ENCODE measurements around the gene RAPGEF6. TPM values are rescaled to one million over a fixed set of nuclear protein-coding genes. Genes with fewer than 3 reads are reported as not detected.
"Not testable (repeated sequence)": the region's sequence is repeated elsewhere in the genome, so short reads cannot be mapped to it uniquely, and the experiment has no call there.

RAPGEF6 gene
- total RNA-seq, 2 experiments from 2014 or later, result 26.7 to 31.3 TPM

DNA sequence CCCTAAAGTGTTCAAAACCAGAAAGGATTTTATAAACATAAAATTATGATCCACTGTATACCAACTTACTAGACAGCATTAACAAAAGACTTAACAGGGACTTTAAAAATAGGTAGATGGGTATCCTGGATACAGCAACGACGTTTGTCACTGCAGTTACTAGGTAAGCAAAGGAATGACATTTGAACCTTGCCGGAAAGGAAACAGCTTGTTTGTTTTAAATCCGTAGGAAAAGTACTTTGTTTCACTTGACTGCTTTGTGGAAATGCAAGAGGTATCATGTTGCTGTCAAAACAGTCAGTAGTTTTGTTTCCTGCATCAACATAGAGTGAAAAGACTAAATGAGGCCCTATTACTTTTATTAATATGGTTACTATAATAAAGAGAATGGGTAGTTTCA is 248.2 kb downstream of the RAPGEF6 start:
- H3K4me3 Mint-ChIP-seq, result no peak overlapping the region
- peak overlapping the region; percentile 70 for H3K27ac Mint-ChIP-seq
- H3K4me1 Mint-ChIP-seq (ENCODE audit: low read depth), result peaks cover 92% of the 10 kb centered on the region
- no peaks in the 10 kb centered on the region for H3K27me3 Mint-ChIP-seq
- POLR2A ChIA-PET, result interaction anchor here (0.6 to 1.4 kb wide), 2 partner anchors 8 to 159 kb away, joined by 3 to 4 read pairs; no protein-coding TSS in a partner anchor
- H3K9me3 Mint-ChIP-seq, result no peaks in the 10 kb centered on the region
- peaks cover 36% of the 10 kb centered on the region for H3K36me3 Mint-ChIP-seq
- DNase-seq, result no peak
- CTCF ChIA-PET, result interaction anchor here (0.6 to 1.3 kb wide), 5 partner anchors 9 to 197 kb away, joined by 3 to 4 read pairs (median 3); no protein-coding TSS in a partner anchor
- intact Hi-C loops (cut with micrococcal nuclease), result no loop called here

DNA sequence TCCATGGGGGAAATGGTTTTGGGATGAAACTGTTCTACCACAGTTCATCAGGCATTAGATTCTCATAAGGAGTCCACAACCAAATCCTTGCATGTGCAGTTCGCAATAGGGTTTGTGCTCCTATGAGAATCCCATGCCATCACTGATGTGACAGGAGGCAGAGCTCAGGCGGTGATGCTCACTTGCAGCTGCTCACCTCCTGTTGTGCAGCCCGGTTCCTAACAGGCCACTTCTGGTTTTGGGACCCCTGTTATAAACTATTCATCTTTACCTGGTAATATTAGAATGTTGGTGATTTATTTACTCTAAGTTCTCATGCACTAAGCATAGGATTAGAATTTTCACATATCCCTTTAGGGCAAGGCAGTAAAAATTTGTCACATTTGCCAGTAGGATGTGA is 248.9 kb downstream of the RAPGEF6 start:
- Mint-ChIP-seq H3K4me1 (ENCODE audit: low read depth) (peaks cover 95% of the 10 kb centered on the region), H3K27ac (peak overlapping the region; percentile 70), H3K9me3 (no peaks in the 10 kb centered on the region), H3K4me3 (no peak overlapping the region), H3K36me3 (peaks cover 33% of the 10 kb centered on the region), H3K27me3 (no peaks in the 10 kb centered on the region)
- DNase-seq, result no peak
- ChIA-PET POLR2A (interaction anchor here (0.6 to 1.4 kb wide), 2 partner anchors 9 to 158 kb away, joined by 3 to 4 read pairs; no protein-coding TSS in a partner anchor), CTCF (interaction anchor here (0.6 to 1.3 kb wide), 4 partner anchors 8 to 132 kb away, joined by 3 to 4 read pairs (median 3); no protein-coding TSS in a partner anchor)
- intact Hi-C loops (cut with micrococcal nuclease), result no loop called here

DNA sequence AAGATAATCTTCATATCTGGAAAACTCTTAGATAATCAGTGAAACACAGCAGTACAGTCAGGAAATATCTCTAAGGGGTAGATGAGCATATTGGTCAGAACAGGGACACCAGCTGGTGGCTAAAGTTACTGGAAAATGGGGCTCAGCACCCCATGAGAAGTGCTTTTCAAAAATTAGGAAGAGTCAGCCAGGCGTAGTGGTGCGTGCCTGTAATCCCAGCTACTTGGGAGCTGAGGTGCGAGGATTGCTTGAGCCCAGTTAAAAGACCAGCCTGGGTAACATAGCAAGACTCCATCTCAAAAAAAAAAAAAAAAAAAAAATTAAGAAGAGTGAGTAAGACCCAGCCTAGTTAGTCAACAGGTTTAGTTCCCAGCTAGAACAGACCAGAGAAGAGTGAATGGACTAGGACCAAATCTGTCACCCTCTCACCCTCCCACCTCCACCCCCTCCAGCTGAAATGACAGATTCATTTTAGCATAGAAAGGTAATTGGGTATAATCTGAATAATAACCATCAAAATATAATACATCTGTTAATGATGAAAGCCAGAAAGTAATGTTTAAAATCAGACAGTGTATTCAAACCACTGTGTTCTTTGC is 250.3 kb downstream of the RAPGEF6 start:
- intact Hi-C loops (cut with micrococcal nuclease), result loop anchor here (1.0 to 5.0 kb wide), 4 partner anchors 33 to 253 kb away; partner anchors contain the start of gene RAPGEF6
- ChIA-PET CTCF (interaction anchor here (1.1 to 1.8 kb wide), 5 partner anchors 11 to 513 kb away, joined by 3 to 5 read pairs (median 4); partner anchors contain the start of gene HINT1), POLR2A (interaction anchor here (1.2 to 4.7 kb wide), 5 partner anchors 9 to 130 kb away, joined by 3 to 65 read pairs (median 4); partner anchors contain the start of gene CDC42SE2)
- H3K27ac Mint-ChIP-seq, result peak overlapping the region; percentile 94
- H3K27me3 Mint-ChIP-seq, result no peaks in the 10 kb centered on the region
- DNase-seq, result peak; percentile 80
- no peaks in the 10 kb centered on the region for H3K9me3 Mint-ChIP-seq
- H3K4me1 Mint-ChIP-seq (ENCODE audit: low read depth), result peaks cover 94% of the 10 kb centered on the region
- H3K4me3 Mint-ChIP-seq, result no peak overlapping the region
- H3K36me3 Mint-ChIP-seq, result peaks cover 28% of the 10 kb centered on the region

DNA sequence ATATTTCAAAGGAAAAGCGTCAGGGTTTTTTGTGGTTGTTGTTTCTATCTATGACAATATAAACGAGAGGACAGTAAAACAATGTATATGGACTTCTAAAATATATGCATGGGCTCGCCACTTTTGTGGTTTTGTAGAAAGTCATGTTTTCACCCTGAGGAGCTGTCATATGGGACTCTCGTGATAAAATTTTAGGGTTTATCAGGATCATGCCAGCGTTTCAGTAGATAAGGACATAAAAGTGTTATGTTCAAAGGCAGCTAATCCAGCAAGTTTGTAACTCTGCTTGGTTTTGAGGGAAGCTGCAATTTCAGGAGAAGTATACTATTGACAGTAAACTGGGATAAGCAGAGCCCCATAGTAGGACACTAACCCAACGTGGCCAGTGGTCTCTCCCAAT is 250.9 kb downstream of the RAPGEF6 start:
- no peak overlapping the region for H3K4me3 Mint-ChIP-seq
- H3K27me3 Mint-ChIP-seq, result no peaks in the 10 kb centered on the region
- H3K9me3 Mint-ChIP-seq, result no peaks in the 10 kb centered on the region
- intact Hi-C loops (cut with micrococcal nuclease), result loop anchor here (1.0 to 5.0 kb wide), 4 partner anchors 33 to 253 kb away; partner anchors contain the start of gene RAPGEF6
- peaks cover 26% of the 10 kb centered on the region for H3K36me3 Mint-ChIP-seq
- no peak for DNase-seq
- CTCF ChIA-PET, result interaction anchor here (0.7 to 2.7 kb wide), 8 partner anchors 11 to 512 kb away, joined by 3 to 16 read pairs (median 4); partner anchors contain the start of gene HINT1
- POLR2A ChIA-PET, result interaction anchor here (0.9 to 4.7 kb wide), 7 partner anchors 11 to 130 kb away, joined by 3 to 65 read pairs (median 4); partner anchors contain the start of gene CDC42SE2
- H3K4me1 Mint-ChIP-seq (ENCODE audit: low read depth), result peaks cover 92% of the 10 kb centered on the region
- H3K27ac Mint-ChIP-seq, result peak overlapping the region; percentile 94

DNA sequence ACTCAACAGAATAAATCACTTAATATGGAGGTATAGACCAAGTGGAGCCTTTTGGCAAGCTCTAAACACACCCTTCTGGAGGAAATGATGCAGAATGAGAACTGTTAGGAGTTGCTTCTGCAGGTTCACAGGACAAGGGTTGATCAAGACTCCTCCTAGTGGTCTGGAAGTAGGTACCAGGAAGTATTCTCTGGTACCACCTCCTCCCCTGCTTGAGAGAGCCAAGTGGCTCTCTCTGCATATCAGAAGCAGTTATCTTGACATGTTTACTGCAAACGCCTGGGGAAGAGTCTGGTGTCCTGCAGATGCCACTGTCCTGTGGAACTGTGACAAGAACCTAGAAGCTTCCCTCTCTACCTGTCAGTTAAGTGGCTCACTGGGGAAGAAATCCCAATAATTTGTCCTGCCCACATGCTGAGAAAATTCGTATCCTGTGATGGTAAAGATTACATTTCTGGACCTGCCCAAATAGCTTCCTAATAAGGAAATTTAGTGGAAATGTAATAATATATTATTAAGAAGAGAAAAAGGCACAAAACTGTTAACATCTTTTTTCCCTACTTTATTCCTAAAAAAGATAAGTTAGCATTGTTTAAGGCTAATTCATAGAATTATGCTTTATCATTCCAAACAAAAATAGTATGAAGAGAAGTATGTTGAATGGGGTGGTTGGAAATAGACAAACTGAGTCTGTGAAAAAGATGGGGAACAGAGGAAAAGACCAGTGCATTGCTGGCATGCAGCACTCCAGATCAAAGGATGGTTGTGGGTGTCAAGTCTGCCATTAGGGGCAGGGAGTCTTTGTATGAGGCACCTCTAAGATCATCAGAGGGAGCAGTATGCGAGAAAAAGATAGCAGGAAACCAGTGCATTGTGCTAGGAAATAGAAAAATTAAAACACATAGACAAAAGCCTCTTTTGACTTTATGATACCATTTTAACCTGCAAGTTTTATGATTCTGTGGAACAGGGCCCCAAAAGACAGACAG is 252.3 kb downstream of the RAPGEF6 start:
- H3K27ac Mint-ChIP-seq, result peak overlapping the region; percentile 94
- intact Hi-C loops (cut with micrococcal nuclease), result loop anchor here (1.0 to 5.0 kb wide), 8 partner anchors 12 to 255 kb away; partner anchors contain the start of genes LYRM7 and RAPGEF6
- H3K4me3 Mint-ChIP-seq, result peak overlapping the region; percentile 39
- H3K9me3 Mint-ChIP-seq, result no peaks in the 10 kb centered on the region
- no peaks in the 10 kb centered on the region for H3K27me3 Mint-ChIP-seq
- peaks cover 24% of the 10 kb centered on the region for H3K36me3 Mint-ChIP-seq
- peaks cover 91% of the 10 kb centered on the region for H3K4me1 Mint-ChIP-seq (ENCODE audit: low read depth)
- ChIA-PET CTCF (interaction anchor here (0.6 to 2.7 kb wide), 34 partner anchors 10 to 511 kb away, joined by 3 to 43 read pairs (median 5); partner anchors contain the start of genes CDC42SE2 and HINT1), POLR2A (interaction anchor here (0.5 to 4.7 kb wide), 16 partner anchors 9 to 217 kb away, joined by 3 to 65 read pairs (median 4); partner anchors contain the start of gene CDC42SE2)
- peak; percentile 58 for DNase-seq

DNA sequence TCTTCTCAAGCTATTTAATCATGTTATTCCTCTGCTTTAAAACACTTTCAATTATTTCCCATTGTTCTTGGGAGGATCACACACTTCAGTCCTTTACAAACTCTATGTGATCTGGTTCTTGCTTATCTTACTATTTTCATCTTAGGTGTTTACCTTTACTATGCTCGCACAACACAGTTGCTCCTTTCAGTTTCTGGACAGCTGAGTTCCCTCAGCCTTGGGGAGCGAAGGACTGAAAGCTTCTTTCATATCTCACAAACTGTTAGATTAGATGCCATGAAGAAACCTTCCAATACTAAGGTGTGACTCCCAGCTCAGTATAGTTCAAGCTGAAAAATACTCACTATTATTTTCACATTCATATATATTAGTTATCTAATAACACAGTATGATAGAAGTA is 253.3 kb downstream of the RAPGEF6 start:
- intact Hi-C loops (cut with micrococcal nuclease), result loop anchor here (1.0 to 5.0 kb wide), 7 partner anchors 14 to 256 kb away; partner anchors contain the start of genes LYRM7 and RAPGEF6
- H3K36me3 Mint-ChIP-seq, result peaks cover 23% of the 10 kb centered on the region
- peak overlapping the region; percentile 33 for H3K4me3 Mint-ChIP-seq
- H3K27ac Mint-ChIP-seq, result peak overlapping the region; percentile 94
- POLR2A ChIA-PET, result interaction anchor here (0.6 to 4.7 kb wide), 15 partner anchors 9 to 216 kb away, joined by 3 to 65 read pairs (median 4); partner anchors contain the start of gene CDC42SE2
- peaks cover 90% of the 10 kb centered on the region for H3K4me1 Mint-ChIP-seq (ENCODE audit: low read depth)
- DNase-seq, result no peak
- H3K9me3 Mint-ChIP-seq, result no peaks in the 10 kb centered on the region
- no peaks in the 10 kb centered on the region for H3K27me3 Mint-ChIP-seq
- CTCF ChIA-PET, result interaction anchor here (0.6 to 2.7 kb wide), 29 partner anchors 9 to 510 kb away, joined by 3 to 43 read pairs (median 5); partner anchors contain the start of genes CDC42SE2 and HINT1

DNA sequence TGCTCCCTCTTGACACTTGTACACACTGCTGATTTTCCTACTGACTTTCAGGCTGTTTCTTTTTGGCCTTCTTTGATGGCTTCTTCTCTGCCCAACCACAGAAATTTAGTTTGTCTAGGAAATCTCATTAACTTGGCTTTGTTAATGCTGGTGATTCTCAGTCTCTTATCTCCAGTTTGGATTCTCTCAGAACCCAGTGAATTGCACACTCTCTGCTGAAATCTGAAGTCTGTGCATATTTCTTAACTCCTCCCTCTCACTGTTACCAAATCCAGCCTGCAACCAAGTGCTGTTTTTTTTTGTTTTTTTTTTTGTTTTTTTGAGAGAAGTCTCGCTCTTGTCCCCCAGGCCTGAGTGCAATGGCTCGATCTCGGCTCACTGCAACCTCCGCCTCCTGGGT is 254.0 kb downstream of the RAPGEF6 start:
- POLR2A ChIA-PET, result interaction anchor here (0.6 to 4.7 kb wide), 5 partner anchors 8 to 116 kb away, joined by 3 to 65 read pairs (median 6); partner anchors contain the start of gene CDC42SE2
- H3K36me3 Mint-ChIP-seq, result peaks cover 23% of the 10 kb centered on the region
- H3K4me1 Mint-ChIP-seq (ENCODE audit: low read depth), result peaks cover 90% of the 10 kb centered on the region
- H3K27me3 Mint-ChIP-seq, result no peaks in the 10 kb centered on the region
- CTCF ChIA-PET, result interaction anchor here (1.3 to 2.5 kb wide), 8 partner anchors 22 to 216 kb away, joined by 4 to 43 read pairs (median 8); partner anchors contain the start of genes CDC42SE2 and HINT1
- DNase-seq, result no peak
- H3K9me3 Mint-ChIP-seq, result no peaks in the 10 kb centered on the region
- H3K27ac Mint-ChIP-seq, result peak overlapping the region; percentile 94
- intact Hi-C loops (cut with micrococcal nuclease), result loop anchor here (5.0 kb wide), 3 partner anchors 36 to 256 kb away; partner anchors contain the start of gene RAPGEF6
- peak overlapping the region; percentile 33 for H3K4me3 Mint-ChIP-seq

DNA sequence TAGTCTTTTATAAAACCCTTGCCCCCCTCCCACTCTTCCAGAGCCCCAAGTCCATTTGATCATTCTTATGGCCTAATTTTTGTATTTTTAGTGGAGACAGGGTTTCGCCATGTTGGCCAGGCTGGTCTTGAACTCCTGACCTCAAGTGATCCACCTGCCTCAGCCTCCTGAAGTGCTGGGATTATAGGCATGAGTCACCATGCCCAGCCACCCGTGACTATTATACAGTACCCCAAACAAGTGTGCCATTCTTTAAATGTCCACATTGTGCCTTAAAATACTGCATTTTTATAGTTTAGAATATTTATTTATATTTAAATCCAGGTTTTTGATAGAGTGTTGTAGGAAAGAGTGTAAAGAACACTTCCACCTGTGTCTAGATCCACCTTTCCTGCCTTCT is 254.8 kb downstream of the RAPGEF6 start:
- CTCF ChIA-PET, H3K27me3 Mint-ChIP-seq, H3K9me3 Mint-ChIP-seq, DNase-seq: not testable (repeated sequence)
- H3K27ac Mint-ChIP-seq, result peak overlapping the region; percentile 94
- POLR2A ChIA-PET, result interaction anchor here (1.2 to 3.4 kb wide), 5 partner anchors 9 to 125 kb away, joined by 3 to 27 read pairs (median 9); partner anchors contain the start of gene CDC42SE2
- H3K4me3 Mint-ChIP-seq, result peak overlapping the region; percentile 51
- H3K36me3 Mint-ChIP-seq, result peaks cover 20% of the 10 kb centered on the region
- H3K4me1 Mint-ChIP-seq (ENCODE audit: low read depth), result peaks cover 91% of the 10 kb centered on the region
- intact Hi-C loops (cut with micrococcal nuclease), result loop anchor here (5.0 kb wide), 3 partner anchors 37 to 257 kb away; partner anchors contain the start of gene RAPGEF6

DNA sequence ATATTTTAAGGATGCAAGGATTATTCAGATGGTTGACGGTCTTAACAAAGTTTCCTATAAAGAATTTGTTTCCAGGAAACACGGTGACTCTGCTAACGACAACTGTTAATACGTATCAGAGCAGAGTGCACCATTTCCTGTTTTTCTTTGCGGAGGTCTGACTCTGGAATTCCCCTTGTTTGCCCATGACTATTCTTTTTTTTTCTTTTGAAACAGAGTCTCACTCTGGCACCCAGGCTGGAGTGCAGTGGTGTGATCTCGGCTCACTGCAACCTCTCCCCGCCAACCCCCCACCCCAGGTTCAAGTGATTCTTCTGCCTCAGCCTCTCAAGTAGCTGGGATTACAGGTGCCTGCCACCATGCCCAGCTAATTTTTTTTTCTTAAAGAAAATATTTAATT is 255.3 kb downstream of the RAPGEF6 start:
- intact Hi-C loops (cut with micrococcal nuclease), result loop anchor here (1.0 to 5.0 kb wide), 12 partner anchors 10 to 258 kb away; partner anchors contain the start of gene RAPGEF6
- ChIA-PET CTCF (interaction anchor here (1.8 to 1.9 kb wide), 2 partner anchors 10 to 115 kb away, joined by 6 to 7 read pairs; no protein-coding TSS in a partner anchor), POLR2A (interaction anchor here (1.2 to 3.4 kb wide), 7 partner anchors 10 to 125 kb away, joined by 3 to 27 read pairs (median 8); partner anchors contain the start of gene CDC42SE2)
- peaks cover 91% of the 10 kb centered on the region for H3K4me1 Mint-ChIP-seq (ENCODE audit: low read depth)
- H3K27me3 Mint-ChIP-seq, result no peaks in the 10 kb centered on the region
- no peaks in the 10 kb centered on the region for H3K9me3 Mint-ChIP-seq
- peak overlapping the region; percentile 94 for H3K27ac Mint-ChIP-seq
- peak overlapping the region; percentile 46 for H3K4me3 Mint-ChIP-seq
- H3K36me3 Mint-ChIP-seq, result peaks cover 19% of the 10 kb centered on the region
- peak; percentile 80 for DNase-seq

DNA sequence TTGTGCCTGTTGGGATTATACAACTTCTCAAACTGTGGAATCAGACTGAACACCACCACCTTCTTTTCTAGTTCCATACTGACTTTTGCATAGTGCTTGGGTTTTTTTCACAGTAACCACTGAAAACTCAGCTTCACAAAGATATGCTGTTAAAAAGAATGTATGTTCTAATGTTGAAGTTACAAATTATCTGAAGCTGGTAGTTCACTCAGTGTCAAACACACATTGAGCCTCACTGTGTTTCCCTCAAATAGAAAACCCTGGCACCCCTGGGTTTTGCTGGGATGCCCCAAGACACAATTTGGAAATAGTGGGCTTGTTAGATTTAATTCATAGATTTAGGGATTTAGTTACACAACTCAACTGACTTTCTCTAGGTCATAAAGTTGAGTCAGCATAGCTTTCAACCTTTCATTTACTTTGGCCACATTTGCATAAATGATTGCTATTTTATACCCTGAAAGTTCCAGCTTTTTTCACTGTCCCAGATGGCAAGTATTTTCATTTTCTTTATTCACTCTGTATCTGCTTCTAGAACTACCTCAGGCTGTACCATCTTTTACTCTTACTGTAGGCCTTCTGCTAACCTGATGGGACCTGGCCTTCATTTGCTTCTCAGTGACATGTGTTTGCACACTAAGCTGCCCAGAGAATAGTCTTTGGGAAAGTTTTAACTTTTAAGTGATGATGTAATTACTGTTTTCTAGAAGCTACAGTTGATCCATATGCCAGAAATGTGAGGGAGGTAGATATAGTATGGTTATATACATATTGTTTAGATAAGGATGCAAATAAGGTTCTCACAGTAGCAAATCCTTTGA is 256.1 kb downstream of the RAPGEF6 start:
- Mint-ChIP-seq H3K4me1 (ENCODE audit: low read depth) (peaks cover 88% of the 10 kb centered on the region), H3K27ac (peak overlapping the region; percentile 94), H3K27me3 (no peaks in the 10 kb centered on the region), H3K9me3 (no peaks in the 10 kb centered on the region), H3K36me3 (peaks cover 19% of the 10 kb centered on the region), H3K4me3 (peak overlapping the region; percentile 35)
- intact Hi-C loops (cut with micrococcal nuclease), result loop anchor here (1.0 to 2.0 kb wide), 9 partner anchors 10 to 116 kb away; no protein-coding TSS in a partner anchor
- CTCF ChIA-PET, result interaction anchor here (0.6 to 1.9 kb wide), 5 partner anchors 10 to 214 kb away, joined by 3 to 7 read pairs (median 4); partner anchors contain the start of gene HINT1
- DNase-seq, result no peak
- POLR2A ChIA-PET, result interaction anchor here (1.1 to 3.4 kb wide), 11 partner anchors 10 to 126 kb away, joined by 3 to 27 read pairs (median 6); partner anchors contain the start of gene CDC42SE2

Data from activated CD4-positive, alpha-beta memory T cell treated with anti-CD3 and anti-CD28 coated beads for 36 hours (primary cell).